ENCODE data around the gene KRTAP3-3.

DNA sequence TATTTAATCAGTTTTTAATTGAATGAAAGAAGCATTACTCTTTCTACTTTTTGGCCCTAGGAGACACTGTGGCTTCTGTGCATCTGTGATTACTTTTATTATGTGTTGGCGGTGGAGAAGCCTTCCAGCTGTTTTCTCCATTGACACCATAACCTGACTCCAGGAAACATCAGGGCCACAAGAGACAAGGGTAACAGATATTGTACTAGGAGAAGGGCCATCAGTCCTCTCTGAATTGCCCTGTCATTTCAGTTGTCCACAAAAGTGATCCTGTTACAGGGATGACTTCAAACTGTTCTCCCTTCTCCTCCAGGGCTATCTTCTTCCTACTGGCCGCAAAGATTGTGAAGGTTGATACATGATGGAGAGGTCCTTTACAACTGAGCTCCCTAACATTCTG is 41.8 kb downstream of the KRTAP3-3 start:
- TF ChIP-seq, protein P1, sequence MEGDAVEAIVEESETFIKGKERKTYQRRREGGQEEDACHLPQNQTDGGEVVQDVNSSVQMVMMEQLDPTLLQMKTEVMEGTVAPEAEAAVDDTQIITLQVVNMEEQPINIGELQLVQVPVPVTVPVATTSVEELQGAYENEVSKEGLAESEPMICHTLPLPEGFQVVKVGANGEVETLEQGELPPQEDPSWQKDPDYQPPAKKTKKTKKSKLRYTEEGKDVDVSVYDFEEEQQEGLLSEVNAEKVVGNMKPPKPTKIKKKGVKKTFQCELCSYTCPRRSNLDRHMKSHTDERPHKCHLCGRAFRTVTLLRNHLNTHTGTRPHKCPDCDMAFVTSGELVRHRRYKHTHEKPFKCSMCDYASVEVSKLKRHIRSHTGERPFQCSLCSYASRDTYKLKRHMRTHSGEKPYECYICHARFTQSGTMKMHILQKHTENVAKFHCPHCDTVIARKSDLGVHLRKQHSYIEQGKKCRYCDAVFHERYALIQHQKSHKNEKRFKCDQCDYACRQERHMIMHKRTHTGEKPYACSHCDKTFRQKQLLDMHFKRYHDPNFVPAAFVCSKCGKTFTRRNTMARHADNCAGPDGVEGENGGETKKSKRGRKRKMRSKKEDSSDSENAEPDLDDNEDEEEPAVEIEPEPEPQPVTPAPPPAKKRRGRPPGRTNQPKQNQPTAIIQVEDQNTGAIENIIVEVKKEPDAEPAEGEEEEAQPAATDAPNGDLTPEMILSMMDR (IDR thresholded peaks at IDR 0.05), result no peak
- TF ChIP-seq POLR2A (IDR thresholded peaks at IDR 0.05), result no peak
- no peak for TF ChIP-seq POLR2AphosphoS5 (IDR thresholded peaks at IDR 0.05)

Data from prostate gland (tissue), 2 donors.